IPS DF 4.7 (cell line): ENCODE measurements around the gene MRPL3.

ENCODE experiments used
- DNase-seq: peaks from one replicate; pipeline ENCODE4 v3.0.0-alpha.2; 2013; ENCODE audit warnings: low spot score; ENCODE audit errors: extremely low read depth

Gene MRPL3

DNA sequence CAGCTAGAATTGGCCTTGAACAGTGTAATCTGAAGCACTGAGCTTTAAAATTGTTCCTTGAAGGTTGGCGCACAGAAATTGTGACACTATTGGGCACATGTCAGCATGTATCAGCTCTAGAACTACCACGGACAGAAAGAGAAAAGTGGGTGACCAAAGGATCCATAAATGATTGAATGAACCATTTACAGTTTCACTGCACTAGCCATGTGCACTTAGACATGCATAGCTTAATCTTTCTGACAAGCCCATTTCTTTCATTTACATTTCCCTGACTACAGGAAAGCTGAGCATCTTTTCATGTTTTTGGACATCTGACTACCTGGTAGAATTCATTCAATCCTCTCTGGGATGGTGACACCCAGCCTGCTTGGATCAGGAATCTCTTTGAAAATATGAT lies 85.0 kb downstream of the MRPL3 start:
- no peak for DNase-seq
